Right atrium auricular region (tissue), 2 donors: ENCODE measurements around the gene ZNF423. TPM values are rescaled to one million over a fixed set of nuclear protein-coding genes. Genes with fewer than 3 reads are reported as not detected.

ENCODE experiments used
- DNase-seq: peaks from one replicate; pipeline ENCODE4 v3.0.0-alpha.2; 2019; ENCODE audit warnings: low spot score
- H3K27ac ChIP-seq, 2 donors: fragments of 200-600 bp; sonication (generic); 1 replicate in 1 of 2; 2 replicates in 1 of 2; pipeline ENCODE4 v1.5.1; 2016 to 2019
- H3K27me3 ChIP-seq, 2 donors: fragments of 200-600 bp; sonication (generic); one replicate each; pipeline versions ENCODE4 v1.5.1 to v1.6.0; 2017 to 2019
- H3K36me3 ChIP-seq: fragments of 200-600 bp; sonication (generic); one replicate; pipeline ENCODE4 v1.5.1; 2016
- H3K4me1 ChIP-seq, 2 donors: fragments of 200-600 bp; sonication (generic); one replicate each; pipeline versions ENCODE4 v1.5.1 to v1.6.0; 2017 to 2019
- H3K4me3 ChIP-seq, 2 donors: fragments of 200-600 bp; sonication (generic); 1 replicate in 1 of 2; 2 replicates in 1 of 2; pipeline ENCODE4 v1.5.1; 2017 to 2019; ENCODE audit warnings: mild to moderate bottlenecking in 1 of 2, moderate library complexity in 1 of 2
- H3K9me3 ChIP-seq, 2 donors: fragments of 200-600 bp; sonication (generic); one replicate each; pipeline ENCODE4 v1.5.1; 2019
- total RNA-seq, 2 donors: library from RNA; depleted of rRNA; stranded (reverse); fragments of >200 nt; gene quantifications; one replicate each; pipeline ENCODE4 v1.1.0, GENCODE V29; 2016
- TF ChIP-seq, protein P1 (sequence below), 2 donors: fragments of 200-600 bp; sonication (generic); IDR thresholded peaks; one replicate each; pipeline ENCODE4 v1.5.1; 2019; ENCODE audit warnings: antibody characterized with exemption in 2 of 2

ZNF423 gene
- total RNA-seq, 2 donors from 2014 or later = 8.5 to 10.7 TPM

DNA sequence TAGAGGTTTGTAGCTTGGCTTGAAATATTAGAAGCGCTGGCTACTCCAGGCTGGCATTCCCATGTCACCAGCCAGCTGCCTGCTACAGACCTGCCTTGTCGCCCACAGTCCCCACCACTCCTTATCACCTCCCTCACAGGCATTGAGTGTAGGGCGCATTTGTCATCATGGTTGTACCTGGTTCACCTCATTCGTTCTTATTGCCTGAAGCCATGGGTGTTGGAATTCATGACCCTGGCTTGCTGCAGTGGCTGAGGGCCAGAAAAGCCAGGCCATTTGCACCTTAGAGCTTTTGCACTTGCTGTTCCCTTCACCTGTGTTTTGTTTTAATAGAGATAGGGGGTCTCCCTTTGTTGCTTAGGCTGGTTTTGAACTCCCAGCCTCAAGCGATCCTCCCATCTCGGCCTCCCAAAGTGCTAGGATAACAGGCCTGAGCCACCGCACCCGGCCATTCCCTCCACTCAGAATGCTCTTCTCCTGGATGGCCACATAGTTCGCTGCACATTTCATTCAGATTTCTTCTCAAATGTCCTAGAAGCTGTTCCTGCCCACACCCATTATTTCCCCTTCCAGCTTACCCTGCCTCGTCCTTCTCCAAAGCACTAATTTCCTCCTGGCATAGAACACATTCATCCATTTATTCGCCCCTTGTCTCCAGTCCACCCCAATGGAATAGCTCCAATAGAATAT is 384.7 kb downstream of the ZNF423 start:
- DNase-seq = peak; percentile 7
- no peaks in the 10 kb centered on the region for H3K27me3 ChIP-seq
- TF ChIP-seq, protein P1, sequence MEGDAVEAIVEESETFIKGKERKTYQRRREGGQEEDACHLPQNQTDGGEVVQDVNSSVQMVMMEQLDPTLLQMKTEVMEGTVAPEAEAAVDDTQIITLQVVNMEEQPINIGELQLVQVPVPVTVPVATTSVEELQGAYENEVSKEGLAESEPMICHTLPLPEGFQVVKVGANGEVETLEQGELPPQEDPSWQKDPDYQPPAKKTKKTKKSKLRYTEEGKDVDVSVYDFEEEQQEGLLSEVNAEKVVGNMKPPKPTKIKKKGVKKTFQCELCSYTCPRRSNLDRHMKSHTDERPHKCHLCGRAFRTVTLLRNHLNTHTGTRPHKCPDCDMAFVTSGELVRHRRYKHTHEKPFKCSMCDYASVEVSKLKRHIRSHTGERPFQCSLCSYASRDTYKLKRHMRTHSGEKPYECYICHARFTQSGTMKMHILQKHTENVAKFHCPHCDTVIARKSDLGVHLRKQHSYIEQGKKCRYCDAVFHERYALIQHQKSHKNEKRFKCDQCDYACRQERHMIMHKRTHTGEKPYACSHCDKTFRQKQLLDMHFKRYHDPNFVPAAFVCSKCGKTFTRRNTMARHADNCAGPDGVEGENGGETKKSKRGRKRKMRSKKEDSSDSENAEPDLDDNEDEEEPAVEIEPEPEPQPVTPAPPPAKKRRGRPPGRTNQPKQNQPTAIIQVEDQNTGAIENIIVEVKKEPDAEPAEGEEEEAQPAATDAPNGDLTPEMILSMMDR (IDR thresholded peaks at IDR 0.05) = no peak
- no peaks in the 10 kb centered on the region for H3K4me1 ChIP-seq
- H3K27ac ChIP-seq = no peak overlapping the region
- H3K36me3 ChIP-seq = no peaks in the 10 kb centered on the region
- H3K4me3 ChIP-seq = no peak overlapping the region
- H3K9me3 ChIP-seq = no peaks in the 10 kb centered on the region

DNA sequence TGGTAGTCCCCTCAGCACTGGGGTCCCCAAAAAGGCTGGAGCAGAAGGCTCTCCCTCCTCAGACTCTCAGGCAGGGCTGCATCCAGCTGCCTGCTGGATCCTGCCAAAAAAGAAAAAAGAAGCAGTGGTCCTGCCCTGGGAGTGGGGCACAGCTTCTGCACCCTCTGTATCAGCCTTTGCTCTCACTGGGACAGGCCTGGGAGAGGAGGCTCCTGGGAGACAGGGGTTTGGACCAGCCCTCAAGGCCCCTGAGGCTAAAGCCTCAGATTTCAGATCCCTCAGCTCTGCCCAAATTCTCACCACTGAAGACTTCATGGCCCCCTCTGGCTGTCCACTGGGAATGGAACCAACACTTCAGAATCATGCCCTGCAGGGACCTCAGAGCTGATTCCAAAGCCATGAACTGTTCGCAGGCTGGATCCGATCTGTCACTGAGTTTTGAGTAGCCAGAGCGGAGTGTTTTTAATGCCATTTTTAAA is 385.4 kb downstream of the ZNF423 start:
- Histone ChIP-seq H3K27ac (no peak overlapping the region), H3K4me3 (no peak overlapping the region), H3K4me1 (no peaks in the 10 kb centered on the region), H3K36me3 (no peaks in the 10 kb centered on the region), H3K27me3 (no peaks in the 10 kb centered on the region), H3K9me3 (no peaks in the 10 kb centered on the region)
- DNase-seq = peak; percentile 40
- TF ChIP-seq, protein P1 (IDR thresholded peaks at IDR 0.05) = no peak

DNA sequence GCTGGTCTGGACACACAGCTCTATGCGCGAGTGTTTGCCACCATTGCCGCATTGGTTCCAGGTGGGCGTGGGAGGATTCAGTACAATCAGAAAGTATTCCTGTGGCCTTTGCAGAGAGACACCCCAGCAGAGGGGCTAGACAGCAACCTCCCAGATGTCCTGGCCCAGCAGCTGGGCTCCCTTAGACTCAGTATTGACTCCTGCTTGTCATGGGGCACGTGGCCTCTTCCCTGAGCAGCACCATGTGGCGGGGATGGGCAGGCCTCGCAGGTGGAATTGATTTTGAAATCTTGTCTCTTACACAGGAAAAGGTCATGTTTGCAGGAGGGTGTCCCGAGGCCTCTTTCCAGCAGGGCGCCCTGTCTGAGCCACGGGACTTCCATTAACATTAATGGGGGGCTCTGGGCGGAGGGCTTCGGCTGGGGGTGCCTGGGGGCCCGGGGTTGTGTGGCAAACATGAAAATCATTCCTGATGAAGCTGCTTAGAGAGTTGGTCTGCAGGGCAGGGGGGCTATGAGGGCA is 385.9 kb downstream of the ZNF423 start:
- Histone ChIP-seq H3K36me3 (no peaks in the 10 kb centered on the region), H3K9me3 (no peaks in the 10 kb centered on the region), H3K27ac (no peak overlapping the region), H3K27me3 (no peaks in the 10 kb centered on the region), H3K4me1 (peaks cover 0 to 2% of the 10 kb centered on the region in 2 donors), H3K4me3 (no peak overlapping the region)
- DNase-seq = no peak
- TF ChIP-seq, protein P1 (IDR thresholded peaks at IDR 0.05) = no peak

DNA sequence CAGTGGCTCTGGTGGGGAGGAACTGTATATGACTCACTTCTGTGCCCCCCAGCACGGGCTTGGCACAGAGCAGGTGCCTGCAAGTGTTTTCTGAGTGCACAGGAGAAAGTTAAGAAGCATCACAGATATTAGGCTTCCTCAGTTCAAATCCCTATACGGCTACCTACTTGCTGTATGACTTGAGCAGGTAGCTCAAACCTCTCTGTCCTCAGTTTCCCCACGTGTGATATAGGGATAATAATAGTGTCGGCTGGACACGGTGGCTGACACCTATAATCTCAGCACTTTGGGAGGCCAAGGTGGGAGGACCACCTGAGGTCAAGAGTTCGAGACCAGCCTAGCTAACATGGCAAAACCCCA is 386.6 kb downstream of the ZNF423 start:
- H3K4me3 ChIP-seq = no peak overlapping the region
- DNase-seq = no peak
- no peaks in the 10 kb centered on the region for H3K27me3 ChIP-seq
- peaks cover 0 to 6% of the 10 kb centered on the region in 2 donors for H3K4me1 ChIP-seq
- H3K9me3 ChIP-seq = no peaks in the 10 kb centered on the region
- TF ChIP-seq, protein P1 (IDR thresholded peaks at IDR 0.05) = no peak
- H3K36me3 ChIP-seq = no peaks in the 10 kb centered on the region
- H3K27ac ChIP-seq = no peak overlapping the region

DNA sequence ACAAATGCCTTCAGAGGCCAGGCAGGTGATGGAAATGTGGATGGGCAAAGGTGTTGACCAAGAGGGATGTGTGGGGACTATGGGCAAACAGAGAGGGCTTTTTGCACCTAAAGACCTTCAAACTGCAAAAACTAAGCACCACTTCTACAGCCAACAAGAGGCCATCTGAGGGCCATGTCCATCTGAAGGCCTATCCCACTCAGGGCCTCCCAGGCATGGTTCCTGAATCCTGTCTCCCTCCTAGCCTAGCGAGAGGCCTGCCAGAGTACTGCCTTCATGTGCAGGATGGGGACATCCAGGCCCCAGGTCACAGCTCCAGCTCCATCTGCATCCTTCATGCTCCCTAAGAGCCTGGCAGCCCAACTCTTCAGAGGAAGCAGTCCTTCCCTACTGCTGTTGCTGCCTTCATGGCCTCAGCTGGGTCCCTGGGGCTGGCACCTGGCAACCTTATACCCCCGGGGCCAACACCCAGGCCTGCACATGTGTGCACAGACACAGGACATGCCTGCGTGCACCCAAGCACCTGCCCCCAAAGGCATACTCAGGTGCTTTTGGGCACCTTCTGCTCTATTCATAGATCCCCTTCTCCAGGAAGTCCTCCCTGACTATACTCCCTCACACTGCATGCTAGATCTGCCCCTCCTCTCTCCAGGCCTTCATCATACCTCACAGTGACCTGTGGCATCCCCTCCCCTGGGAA is 387.2 kb downstream of the ZNF423 start:
- H3K4me1 ChIP-seq = peaks cover 0 to 6% of the 10 kb centered on the region in 2 donors
- H3K36me3 ChIP-seq = no peaks in the 10 kb centered on the region
- peak; percentile 42 for DNase-seq
- TF ChIP-seq, protein P1 (IDR thresholded peaks at IDR 0.05) = no peak
- no peaks in the 10 kb centered on the region for H3K27me3 ChIP-seq
- no peak overlapping the region for H3K27ac ChIP-seq
- H3K9me3 ChIP-seq = no peaks in the 10 kb centered on the region
- H3K4me3 ChIP-seq = no peak overlapping the region
